ENCODE results near the gene C5orf46.
A peak's percentile ranks its signal among the peaks of the same experiment; 100 is the strongest.

Gene C5orf46

DNA sequence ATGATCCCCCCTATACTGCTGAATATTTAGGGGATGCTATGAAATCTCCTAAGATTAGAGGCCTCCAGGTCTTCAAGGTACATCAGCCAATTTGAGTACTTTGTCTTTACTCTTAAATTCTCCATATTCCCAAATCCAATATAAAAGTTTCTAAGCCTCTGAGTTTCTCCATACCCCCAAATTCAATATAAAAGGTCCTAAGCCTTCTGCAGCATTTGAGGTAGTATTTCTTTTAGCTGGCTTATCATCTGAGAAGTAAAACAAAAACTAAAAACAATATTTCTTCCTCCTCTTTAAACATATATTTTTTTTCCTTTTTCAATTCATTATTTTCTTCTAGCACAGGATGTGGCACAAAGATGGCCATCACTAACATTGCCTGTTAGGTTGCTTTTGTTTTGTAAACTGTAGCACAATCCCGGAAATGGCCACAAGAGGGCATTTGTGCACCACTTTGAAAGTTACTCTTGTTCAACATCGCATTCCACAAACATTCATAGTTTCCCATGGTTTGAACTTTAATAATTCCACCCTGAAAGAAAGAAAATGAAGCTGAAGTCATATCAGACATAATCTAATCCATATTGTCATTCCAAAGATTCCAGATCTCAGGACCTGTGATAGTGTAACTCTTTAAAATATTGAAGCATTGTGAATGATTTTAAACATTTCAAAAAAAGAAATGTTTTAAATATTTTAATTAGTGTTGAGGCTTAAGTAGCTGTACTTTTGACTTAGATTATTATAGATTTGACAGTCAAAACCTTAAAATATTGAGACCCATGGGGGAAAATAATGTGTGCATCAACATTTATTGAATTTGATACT is 48.8 kb downstream of the C5orf46 start:
- peak; percentile 66 for DNase-seq

DNA sequence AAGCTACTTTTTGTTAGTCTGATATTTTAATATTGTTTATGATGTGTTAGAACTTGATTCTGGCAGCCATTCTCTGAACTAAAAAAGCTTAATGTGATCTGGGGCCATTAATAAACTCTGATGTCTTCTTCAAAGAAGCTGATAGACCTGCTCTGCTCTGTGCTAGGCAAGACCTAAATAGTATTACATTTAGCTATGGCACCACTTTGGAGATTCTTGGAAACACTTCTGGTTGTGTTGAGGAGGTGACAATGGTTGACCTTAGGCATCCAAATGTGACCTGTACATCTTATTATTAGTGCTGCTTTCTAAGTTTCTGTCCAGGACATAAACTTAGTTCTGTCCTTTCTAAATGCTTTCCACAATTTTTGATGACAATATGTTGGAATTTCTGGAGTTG is 49.5 kb downstream of the C5orf46 start:
- DNase-seq, result no peak

DNA sequence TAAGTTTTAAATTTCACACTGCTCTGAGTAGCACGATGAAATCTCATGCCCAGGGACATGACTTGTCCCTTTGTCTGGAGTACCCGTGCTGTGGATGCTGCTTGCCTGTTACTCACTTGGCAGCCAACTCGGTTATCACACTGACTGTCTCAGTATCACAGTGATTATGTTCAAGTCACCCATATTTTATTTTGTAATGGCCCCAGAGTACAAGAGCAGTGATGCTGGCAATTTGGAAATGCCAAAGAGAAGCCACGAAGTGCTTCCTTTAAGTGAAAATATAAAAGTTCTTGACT is 50.6 kb downstream of the C5orf46 start:
- DNase-seq, result no peak

DNA sequence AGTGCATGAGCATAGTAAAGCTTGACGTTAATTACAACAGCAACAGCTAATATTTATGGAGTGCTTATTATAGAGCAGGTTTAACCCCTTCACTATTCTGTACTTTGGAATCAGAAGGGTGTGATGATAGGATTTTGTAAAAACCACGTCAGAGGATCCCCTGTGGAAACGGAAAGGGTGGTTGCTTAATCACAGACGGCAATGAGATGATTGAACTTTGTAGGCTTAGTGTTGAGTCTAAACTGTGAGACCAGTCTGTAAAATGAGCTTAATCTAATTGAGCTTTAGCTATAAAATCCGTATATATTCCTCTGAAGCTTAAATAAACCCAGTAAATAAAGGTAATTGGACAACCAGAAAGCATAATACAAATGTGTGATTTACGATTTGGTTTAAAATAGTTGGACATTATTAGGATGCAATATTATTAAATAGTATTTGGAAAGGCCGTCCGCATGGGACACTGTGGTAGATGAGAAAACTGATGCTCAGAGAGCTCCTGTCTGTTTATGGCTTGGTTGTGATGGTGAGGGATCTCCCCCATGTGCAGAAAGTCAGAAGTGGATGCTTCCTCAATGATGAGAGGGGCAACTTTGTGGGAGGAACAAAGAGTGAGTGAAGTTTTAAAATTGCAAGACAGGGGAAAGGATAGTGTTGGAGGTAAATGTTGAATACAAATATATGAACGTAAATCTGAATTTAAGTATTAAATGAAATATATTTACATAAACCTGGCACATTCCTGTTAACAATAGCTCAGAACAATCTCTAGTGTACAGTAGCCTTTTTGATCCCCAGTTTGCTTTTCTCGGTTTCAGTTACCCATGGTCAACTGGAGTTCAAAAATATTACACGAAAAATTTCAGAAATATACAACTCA is 51.2 kb downstream of the C5orf46 start:
- no peak for DNase-seq

DNA sequence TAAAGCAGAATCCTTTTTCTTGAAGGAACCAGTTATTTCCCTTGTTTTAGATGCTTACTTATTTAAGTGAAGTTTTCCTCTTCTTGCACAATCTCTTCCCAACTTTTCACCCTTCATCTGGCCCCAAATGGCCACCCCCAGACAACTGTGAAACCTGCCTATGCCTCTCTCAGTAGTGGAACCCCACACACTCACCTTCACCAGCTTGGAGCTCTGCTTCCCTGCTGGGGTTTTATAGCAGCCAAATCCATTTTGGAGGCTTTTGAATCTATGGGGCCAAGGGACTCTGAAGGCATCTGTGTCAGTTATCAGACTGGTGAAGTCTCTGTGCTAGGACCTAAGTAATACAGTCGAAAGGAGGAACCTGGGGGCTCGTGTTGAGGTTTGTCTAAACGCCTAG is 52.0 kb downstream of the C5orf46 start:
- no peak for DNase-seq

DNA sequence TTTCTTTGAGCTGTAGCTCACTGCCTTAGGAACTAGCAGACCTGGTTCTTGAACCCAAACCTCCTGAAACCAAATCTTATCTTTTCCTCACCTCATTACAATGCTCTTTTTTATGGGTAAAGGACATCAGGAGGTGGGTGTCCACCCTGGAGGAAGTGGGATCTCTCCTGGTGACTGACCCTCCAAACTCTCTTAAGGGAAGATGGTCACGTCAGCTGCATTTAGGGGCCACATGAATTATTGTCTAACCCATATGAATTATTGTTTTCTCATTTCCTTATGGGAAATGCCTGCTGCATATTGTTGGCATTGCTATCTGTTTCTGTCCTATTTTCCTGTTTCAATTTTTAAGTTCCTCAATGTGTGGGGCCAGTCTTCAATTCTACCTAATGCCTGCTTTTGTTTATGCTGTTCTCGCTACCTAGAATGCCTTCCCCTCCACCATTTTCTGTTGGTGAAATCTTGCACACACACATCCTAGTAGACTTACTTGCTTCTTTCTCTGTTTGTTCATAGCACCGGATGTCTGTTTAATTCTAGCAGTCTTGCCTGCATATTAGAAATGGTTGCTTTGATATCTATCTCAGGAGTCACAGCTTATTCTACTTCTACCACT is 52.9 kb downstream of the C5orf46 start:
- no peak for DNase-seq

DNA sequence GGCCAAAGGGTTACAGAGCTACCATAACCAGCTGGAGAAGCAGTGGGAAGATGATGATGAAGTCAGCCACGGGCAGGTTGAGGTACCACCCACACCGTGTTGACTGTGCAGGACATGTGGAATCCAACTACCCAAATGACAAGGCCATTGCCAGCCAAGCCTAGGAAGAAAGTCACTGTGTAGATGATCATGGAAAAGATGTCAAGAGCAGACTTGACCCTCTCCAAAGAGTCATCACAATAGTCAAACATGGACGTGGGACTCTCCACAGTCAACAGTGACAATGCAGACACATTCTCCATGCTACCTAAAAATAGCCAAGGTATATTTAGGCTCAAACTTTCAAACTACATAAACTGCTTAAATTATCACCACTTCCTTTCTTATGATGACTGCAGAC is 54.0 kb downstream of the C5orf46 start:
- DNase-seq, result no peak

DNA sequence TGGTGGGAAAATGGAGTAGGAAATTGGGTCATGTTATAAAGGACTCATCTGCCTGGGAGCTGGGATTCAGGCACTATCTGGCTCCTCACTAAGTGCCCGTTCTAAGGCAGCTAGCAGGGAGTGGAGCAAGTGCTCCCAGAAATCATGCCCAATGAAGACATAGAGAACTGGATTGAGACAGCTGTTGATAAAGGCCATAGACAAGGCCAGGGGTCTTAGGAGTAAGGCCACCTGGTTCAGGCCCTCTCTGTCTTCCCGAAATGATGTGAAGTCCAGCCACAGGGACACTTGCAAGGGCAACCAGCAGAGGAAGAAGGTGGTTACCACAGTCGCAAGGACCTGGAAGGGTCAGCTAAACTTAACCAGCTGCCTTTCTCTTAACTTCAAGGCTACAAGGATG is 54.8 kb downstream of the C5orf46 start:
- DNase-seq, result no peak

DNA sequence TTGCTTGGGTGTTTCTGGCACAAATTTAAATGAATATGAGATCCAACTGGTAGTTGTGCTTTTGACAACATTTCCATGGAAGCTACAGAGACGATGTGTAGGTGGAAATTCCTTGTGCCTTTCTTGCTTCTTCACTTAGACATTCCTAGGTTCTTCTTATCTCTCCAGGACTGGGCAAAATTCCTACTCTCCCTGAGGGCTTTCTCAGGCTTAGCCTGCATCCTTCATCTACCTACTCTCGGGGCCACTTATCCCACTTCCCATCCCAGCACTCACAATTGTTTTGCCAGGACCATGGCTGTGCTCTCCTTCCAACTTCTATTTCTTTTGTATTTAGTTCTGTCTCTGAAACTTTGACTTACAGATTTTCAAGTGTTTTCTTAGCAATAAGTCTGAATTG is 57.1 kb downstream of the C5orf46 start:
- DNase-seq, result no peak

DNA sequence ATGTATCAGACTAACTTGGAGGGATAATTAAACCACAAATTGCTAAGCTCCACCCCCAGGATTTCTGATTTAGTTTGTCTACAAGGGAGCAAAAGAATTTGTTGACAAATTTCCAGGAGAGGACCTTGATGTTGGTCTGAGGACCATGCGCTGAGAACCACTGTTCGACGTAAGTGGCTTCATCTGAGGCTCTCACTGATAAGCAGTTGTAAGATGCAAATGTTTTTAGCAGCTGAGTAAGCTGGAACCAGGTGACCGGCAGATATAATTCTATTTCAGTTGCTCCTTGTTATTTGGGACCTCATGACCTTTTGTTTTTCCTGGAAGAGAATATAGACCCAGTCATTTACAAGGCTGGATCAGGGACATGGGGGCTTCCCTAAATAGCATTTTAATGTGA is 60.7 kb downstream of the C5orf46 start:
- DNase-seq, result no peak

DNA sequence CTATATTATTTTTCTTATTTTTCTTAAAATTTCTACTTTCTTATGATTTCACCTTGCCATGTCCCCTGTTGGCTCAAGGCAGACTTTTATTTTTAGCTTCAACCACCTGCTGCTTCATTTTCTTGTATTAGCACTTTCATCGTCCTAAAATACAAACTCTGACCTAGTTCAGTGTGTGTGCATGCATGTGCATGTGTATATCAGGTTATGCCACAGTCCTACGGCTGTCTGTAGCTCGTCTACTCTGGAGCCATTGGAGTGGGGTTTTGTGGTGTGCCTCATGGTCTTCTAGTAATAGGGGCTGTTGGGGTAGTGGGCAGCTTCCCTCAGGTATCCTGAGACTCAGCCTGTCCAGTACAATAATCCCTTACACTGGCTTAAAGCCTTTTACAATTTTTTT is 61.5 kb downstream of the C5orf46 start:
- no peak for DNase-seq

DNA sequence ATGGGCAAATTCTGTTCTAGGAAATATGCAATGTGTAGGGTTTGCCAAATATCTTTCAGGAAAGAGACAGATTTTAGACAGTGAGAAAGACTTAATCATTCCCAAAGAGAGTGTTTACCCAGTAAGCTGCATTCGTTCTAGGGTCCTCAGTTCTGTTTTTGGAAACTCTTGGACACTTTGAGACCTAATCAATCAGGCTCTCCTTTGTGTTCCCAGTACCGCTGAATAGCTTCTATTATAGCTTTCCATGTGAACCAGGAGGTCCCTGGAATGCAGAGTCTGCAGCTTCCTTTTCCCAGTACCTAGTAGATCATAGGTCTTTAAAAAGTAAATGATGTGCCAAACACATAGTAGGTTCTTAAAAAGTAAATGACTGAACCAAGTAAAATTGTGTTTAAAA is 63.5 kb downstream of the C5orf46 start:
- DNase-seq, result no peak
